ENCODE measurements around the gene FHIT.

Gene FHIT

GRCh38 chr3:59775106-59775505 lies 1476.1 kb downstream of the FHIT start:
- Histone ChIP-seq H3K4me3 (ENCODE audit: low read length) (no peak overlapping the region), H2BK5ac (ENCODE audit: low read length) (no peak overlapping the region), H3K27ac (ENCODE audit: low read depth, low read length) (no peak overlapping the region), H4K5ac (ENCODE audit: low read length) (no peak overlapping the region), H4K8ac (ENCODE audit: low read depth, low read length) (no peak overlapping the region), H2BK15ac (replicated peaks; ENCODE audit: low read depth) (no peak overlapping the region), H3K9ac (ENCODE audit: low read length) (no peak overlapping the region), H3K79me2 (ENCODE audit: control insufficient read depth, insufficient read depth, low read length) (no peaks in the 10 kb centered on the region), H2BK120ac (ENCODE audit: low read depth, low read length) (no peak overlapping the region), H3K56ac (ENCODE audit: low read length) (no peak overlapping the region), H3K4ac (ENCODE audit: low read depth, low read length) (no peak overlapping the region), H3K36me3 (ENCODE audit: control insufficient read depth, insufficient read depth, low read length) (no peaks in the 10 kb centered on the region), H3K4me2 (ENCODE audit: low read length) (no peak overlapping the region), H3K27me3 (ENCODE audit: insufficient read depth, low read length, poor library complexity) (no peaks in the 10 kb centered on the region), H3K79me1 (ENCODE audit: low read length) (no peaks in the 10 kb centered on the region), H3K18ac (ENCODE audit: low read length) (no peak overlapping the region), H2AK5ac (ENCODE audit: low read length) (no peak overlapping the region), H3K23ac (ENCODE audit: low read length) (no peak overlapping the region), H3K4me1 (ENCODE audit: control insufficient read depth, low read depth, low read length) (no peaks in the 10 kb centered on the region)
- 100% methylated on average over 1 of the region's 6 CpGs for WGBS (ENCODE audit: extremely low coverage, insufficient coverage, low lambda C conversion rate)
- DNase-seq = no peak

- H3K4ac ChIP-seq (ENCODE audit: low read depth, low read length) = no peak overlapping the region
- H3K27ac ChIP-seq (ENCODE audit: low read depth, low read length) = no peak overlapping the region
- H3K79me2 ChIP-seq (ENCODE audit: control insufficient read depth, insufficient read depth, low read length) = no peaks in the 10 kb centered on the region
- no peaks in the 10 kb centered on the region for H3K79me1 ChIP-seq (ENCODE audit: low read length)
- H2BK15ac ChIP-seq (replicated peaks; ENCODE audit: low read depth) = no peak overlapping the region
- no peak overlapping the region for H3K18ac ChIP-seq (ENCODE audit: low read length)
- H3K4me3 ChIP-seq (ENCODE audit: low read length) = no peak overlapping the region
- no peak overlapping the region for H3K56ac ChIP-seq (ENCODE audit: low read length)
- no peak for DNase-seq
- no peaks in the 10 kb centered on the region for H3K36me3 ChIP-seq (ENCODE audit: control insufficient read depth, insufficient read depth, low read length)
- H3K4me2 ChIP-seq (ENCODE audit: low read length) = no peak overlapping the region
- no peak overlapping the region for H4K5ac ChIP-seq (ENCODE audit: low read length)
- H2BK120ac ChIP-seq (ENCODE audit: low read depth, low read length) = no peak overlapping the region
- WGBS (ENCODE audit: extremely low coverage, insufficient coverage, low lambda C conversion rate) = no CpG with 5 or more reads among the region's 6 CpGs
- H3K27me3 ChIP-seq (ENCODE audit: insufficient read depth, low read length, poor library complexity) = no peaks in the 10 kb centered on the region
- H3K23ac ChIP-seq (ENCODE audit: low read length) = no peak overlapping the region
- H2BK5ac ChIP-seq (ENCODE audit: low read length) = no peak overlapping the region
- H2AK5ac ChIP-seq (ENCODE audit: low read length) = no peak overlapping the region
- no peaks in the 10 kb centered on the region for H3K4me1 ChIP-seq (ENCODE audit: control insufficient read depth, low read depth, low read length)
- no peak overlapping the region for H3K9ac ChIP-seq (ENCODE audit: low read length)
- no peak overlapping the region for H4K8ac ChIP-seq (ENCODE audit: low read depth, low read length)
Observed at GRCh38 chr3:59774634-59775033, 1476.6 kb downstream of the FHIT start.

- Histone ChIP-seq H3K79me2 (ENCODE audit: control insufficient read depth, insufficient read depth, low read length) (no peaks in the 10 kb centered on the region), H3K9ac (ENCODE audit: low read length) (no peak overlapping the region), H3K56ac (ENCODE audit: low read length) (no peak overlapping the region), H2AK5ac (ENCODE audit: low read length) (no peak overlapping the region), H3K4me1 (ENCODE audit: control insufficient read depth, low read depth, low read length) (no peaks in the 10 kb centered on the region), H3K4ac (ENCODE audit: low read depth, low read length) (no peak overlapping the region), H4K5ac (ENCODE audit: low read length) (no peak overlapping the region), H3K27ac (ENCODE audit: low read depth, low read length) (no peak overlapping the region), H3K79me1 (ENCODE audit: low read length) (no peaks in the 10 kb centered on the region), H3K23ac (ENCODE audit: low read length) (no peak overlapping the region), H2BK5ac (ENCODE audit: low read length) (no peak overlapping the region), H3K36me3 (ENCODE audit: control insufficient read depth, insufficient read depth, low read length) (no peaks in the 10 kb centered on the region), H2BK120ac (ENCODE audit: low read depth, low read length) (no peak overlapping the region), H3K4me3 (ENCODE audit: low read length) (no peak overlapping the region), H4K8ac (ENCODE audit: low read depth, low read length) (no peak overlapping the region), H2BK15ac (replicated peaks; ENCODE audit: low read depth) (no peak overlapping the region), H3K18ac (ENCODE audit: low read length) (no peak overlapping the region), H3K4me2 (ENCODE audit: low read length) (no peak overlapping the region), H3K27me3 (ENCODE audit: insufficient read depth, low read length, poor library complexity) (no peaks in the 10 kb centered on the region)
- no peak for DNase-seq
- WGBS (ENCODE audit: extremely low coverage, insufficient coverage, low lambda C conversion rate) = no CpG with 5 or more reads among the region's 6 CpGs
Observed at GRCh38 chr3:59774000-59774399, 1477.3 kb downstream of the FHIT start.

- H3K56ac ChIP-seq (ENCODE audit: low read length) = no peak overlapping the region
- H4K5ac ChIP-seq (ENCODE audit: low read length) = no peak overlapping the region
- H2BK15ac ChIP-seq (replicated peaks; ENCODE audit: low read depth) = no peak overlapping the region
- H3K9ac ChIP-seq (ENCODE audit: low read length) = no peak overlapping the region
- no peaks in the 10 kb centered on the region for H3K79me1 ChIP-seq (ENCODE audit: low read length)
- H3K79me2 ChIP-seq (ENCODE audit: control insufficient read depth, insufficient read depth, low read length) = no peaks in the 10 kb centered on the region
- DNase-seq = no peak
- no peaks in the 10 kb centered on the region for H3K36me3 ChIP-seq (ENCODE audit: control insufficient read depth, insufficient read depth, low read length)
- no peak overlapping the region for H2BK120ac ChIP-seq (ENCODE audit: low read depth, low read length)
- no peak overlapping the region for H3K18ac ChIP-seq (ENCODE audit: low read length)
- H3K4me3 ChIP-seq (ENCODE audit: low read length) = no peak overlapping the region
- H3K4me2 ChIP-seq (ENCODE audit: low read length) = no peak overlapping the region
- no CpG with 5 or more reads among the region's 12 CpGs for WGBS (ENCODE audit: extremely low coverage, insufficient coverage, low lambda C conversion rate)
- H3K23ac ChIP-seq (ENCODE audit: low read length) = no peak overlapping the region
- H3K27me3 ChIP-seq (ENCODE audit: insufficient read depth, low read length, poor library complexity) = no peaks in the 10 kb centered on the region
- H3K27ac ChIP-seq (ENCODE audit: low read depth, low read length) = no peak overlapping the region
- H3K4ac ChIP-seq (ENCODE audit: low read depth, low read length) = no peak overlapping the region
- H3K4me1 ChIP-seq (ENCODE audit: control insufficient read depth, low read depth, low read length) = no peaks in the 10 kb centered on the region
- H4K8ac ChIP-seq (ENCODE audit: low read depth, low read length) = no peak overlapping the region
- H2AK5ac ChIP-seq (ENCODE audit: low read length) = no peak overlapping the region
- H2BK5ac ChIP-seq (ENCODE audit: low read length) = no peak overlapping the region
Observed at GRCh38 chr3:59772416-59773408, 1478.5 kb downstream of the FHIT start.

GRCh38 chr3:59771768-59772181 lies 1479.5 kb downstream of the FHIT start:
- Histone ChIP-seq H3K79me1 (ENCODE audit: low read length) (no peaks in the 10 kb centered on the region), H3K27me3 (ENCODE audit: insufficient read depth, low read length, poor library complexity) (no peaks in the 10 kb centered on the region), H3K4ac (ENCODE audit: low read depth, low read length) (no peak overlapping the region), H3K18ac (ENCODE audit: low read length) (no peak overlapping the region), H3K23ac (ENCODE audit: low read length) (no peak overlapping the region), H3K4me1 (ENCODE audit: control insufficient read depth, low read depth, low read length) (no peaks in the 10 kb centered on the region), H3K4me3 (ENCODE audit: low read length) (no peak overlapping the region), H2AK5ac (ENCODE audit: low read length) (no peak overlapping the region), H2BK5ac (ENCODE audit: low read length) (no peak overlapping the region), H2BK15ac (replicated peaks; ENCODE audit: low read depth) (no peak overlapping the region), H4K5ac (ENCODE audit: low read length) (no peak overlapping the region), H3K27ac (ENCODE audit: low read depth, low read length) (no peak overlapping the region), H4K8ac (ENCODE audit: low read depth, low read length) (no peak overlapping the region), H2BK120ac (ENCODE audit: low read depth, low read length) (no peak overlapping the region), H3K4me2 (ENCODE audit: low read length) (no peak overlapping the region), H3K9ac (ENCODE audit: low read length) (no peak overlapping the region), H3K79me2 (ENCODE audit: control insufficient read depth, insufficient read depth, low read length) (no peaks in the 10 kb centered on the region), H3K36me3 (ENCODE audit: control insufficient read depth, insufficient read depth, low read length) (no peaks in the 10 kb centered on the region), H3K56ac (ENCODE audit: low read length) (no peak overlapping the region)
- no peak for DNase-seq
- WGBS (ENCODE audit: extremely low coverage, insufficient coverage, low lambda C conversion rate) = no CpG with 5 or more reads among the region's 3 CpGs
